ENCODE data around the gene DYNLT5.

DNA sequence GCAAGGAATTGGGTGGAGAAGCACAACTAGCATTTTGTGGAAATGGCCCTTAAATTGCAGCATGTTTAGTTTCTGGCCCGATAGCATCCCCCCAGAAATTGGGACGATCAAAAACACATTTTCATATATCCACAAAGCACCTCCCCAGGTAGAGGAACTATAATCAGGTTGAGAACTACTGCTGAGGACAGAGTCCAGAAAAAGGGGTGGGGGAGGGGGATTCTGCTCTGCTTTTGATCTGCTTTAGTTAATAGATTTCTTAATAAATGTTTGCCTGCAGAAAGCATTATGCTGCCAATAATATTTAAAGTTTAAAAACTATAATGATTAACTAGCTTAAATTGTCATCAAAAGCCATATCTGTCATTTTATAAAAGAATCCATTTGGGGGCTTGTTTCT is 14.4 kb upstream of the DYNLT5 start:
- no peak for TF ChIP-seq ZNF514 (tag by site-specific recombination; IDR thresholded peaks at IDR 0.05)
- no peak for TF ChIP-seq CTCF (tag by site-specific recombination; IDR thresholded peaks at IDR 0.05)
- TF ChIP-seq ZNF785 (tag by site-specific recombination; IDR thresholded peaks at IDR 0.05), result no peak
- no peak for TF ChIP-seq ZBTB8A (tag by site-specific recombination; IDR thresholded peaks at IDR 0.05)
- TF ChIP-seq, protein P1, sequence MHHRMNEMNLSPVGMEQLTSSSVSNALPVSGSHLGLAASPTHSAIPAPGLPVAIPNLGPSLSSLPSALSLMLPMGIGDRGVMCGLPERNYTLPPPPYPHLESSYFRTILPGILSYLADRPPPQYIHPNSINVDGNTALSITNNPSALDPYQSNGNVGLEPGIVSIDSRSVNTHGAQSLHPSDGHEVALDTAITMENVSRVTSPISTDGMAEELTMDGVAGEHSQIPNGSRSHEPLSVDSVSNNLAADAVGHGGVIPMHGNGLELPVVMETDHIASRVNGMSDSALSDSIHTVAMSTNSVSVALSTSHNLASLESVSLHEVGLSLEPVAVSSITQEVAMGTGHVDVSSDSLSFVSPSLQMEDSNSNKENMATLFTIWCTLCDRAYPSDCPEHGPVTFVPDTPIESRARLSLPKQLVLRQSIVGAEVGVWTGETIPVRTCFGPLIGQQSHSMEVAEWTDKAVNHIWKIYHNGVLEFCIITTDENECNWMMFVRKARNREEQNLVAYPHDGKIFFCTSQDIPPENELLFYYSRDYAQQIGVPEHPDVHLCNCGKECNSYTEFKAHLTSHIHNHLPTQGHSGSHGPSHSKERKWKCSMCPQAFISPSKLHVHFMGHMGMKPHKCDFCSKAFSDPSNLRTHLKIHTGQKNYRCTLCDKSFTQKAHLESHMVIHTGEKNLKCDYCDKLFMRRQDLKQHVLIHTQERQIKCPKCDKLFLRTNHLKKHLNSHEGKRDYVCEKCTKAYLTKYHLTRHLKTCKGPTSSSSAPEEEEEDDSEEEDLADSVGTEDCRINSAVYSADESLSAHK (tag by site-specific recombination; IDR thresholded peaks at IDR 0.05), result no peak

All from HEK293 (cell line).